ENCODE results near the gene SUN5.

DNA sequence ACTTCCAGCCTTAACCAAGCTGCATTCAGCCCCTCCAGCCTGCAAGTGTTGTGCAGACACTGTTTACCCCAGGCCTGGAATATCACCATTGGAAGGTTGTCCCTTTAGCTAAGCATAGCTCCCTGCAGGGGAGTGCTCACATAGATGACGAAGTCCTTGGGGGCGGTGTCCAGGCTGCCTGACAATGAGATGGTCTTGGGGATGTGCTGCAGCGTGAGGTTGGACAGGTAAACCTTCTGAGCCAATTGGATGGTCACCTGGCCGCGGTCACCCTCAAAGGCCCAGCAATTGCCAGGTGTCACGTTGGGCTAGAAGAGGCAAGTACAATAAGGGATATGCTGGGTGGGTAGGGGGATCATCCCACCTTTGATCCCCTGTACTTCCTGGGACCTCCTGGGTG, 18.6 kb downstream of the SUN5 start:
- TF ChIP-seq EZH2 (IDR thresholded peaks at IDR 0.05), result no peak
- TF ChIP-seq POLR2AphosphoS5 (IDR thresholded peaks at IDR 0.05; ENCODE audit: borderline replicate concordance, low read depth, low read length), result no peak

Data from SK-N-MC (cell line).